ENCODE data around the gene PSMG3.

The PSMG3 gene

GRCh38 chr7:1542841-1543747 is 26.7 kb downstream of the PSMG3 start:
- DNase-seq = no peak

DNA sequence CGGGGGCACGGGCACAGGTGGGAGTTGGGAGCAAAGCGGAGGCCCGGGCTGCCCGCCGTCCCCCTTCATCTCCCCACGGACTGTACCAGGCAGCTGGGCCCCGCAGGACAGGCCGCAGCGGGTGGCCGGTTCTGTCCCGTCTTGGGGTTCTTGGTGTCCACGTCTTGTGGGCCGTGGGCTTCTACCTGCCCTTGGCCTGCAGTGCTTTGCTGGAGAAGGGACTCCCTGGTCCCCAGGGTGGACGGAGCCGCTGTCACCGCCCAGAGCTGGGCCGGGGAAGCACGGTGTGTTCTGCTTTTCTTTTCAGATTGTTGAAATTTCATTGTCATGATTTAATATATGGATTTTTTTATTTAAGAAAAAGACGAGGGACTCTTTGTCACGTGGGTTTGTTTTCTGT is 27.5 kb downstream of the PSMG3 start:
- DNase-seq = no peak

DNA sequence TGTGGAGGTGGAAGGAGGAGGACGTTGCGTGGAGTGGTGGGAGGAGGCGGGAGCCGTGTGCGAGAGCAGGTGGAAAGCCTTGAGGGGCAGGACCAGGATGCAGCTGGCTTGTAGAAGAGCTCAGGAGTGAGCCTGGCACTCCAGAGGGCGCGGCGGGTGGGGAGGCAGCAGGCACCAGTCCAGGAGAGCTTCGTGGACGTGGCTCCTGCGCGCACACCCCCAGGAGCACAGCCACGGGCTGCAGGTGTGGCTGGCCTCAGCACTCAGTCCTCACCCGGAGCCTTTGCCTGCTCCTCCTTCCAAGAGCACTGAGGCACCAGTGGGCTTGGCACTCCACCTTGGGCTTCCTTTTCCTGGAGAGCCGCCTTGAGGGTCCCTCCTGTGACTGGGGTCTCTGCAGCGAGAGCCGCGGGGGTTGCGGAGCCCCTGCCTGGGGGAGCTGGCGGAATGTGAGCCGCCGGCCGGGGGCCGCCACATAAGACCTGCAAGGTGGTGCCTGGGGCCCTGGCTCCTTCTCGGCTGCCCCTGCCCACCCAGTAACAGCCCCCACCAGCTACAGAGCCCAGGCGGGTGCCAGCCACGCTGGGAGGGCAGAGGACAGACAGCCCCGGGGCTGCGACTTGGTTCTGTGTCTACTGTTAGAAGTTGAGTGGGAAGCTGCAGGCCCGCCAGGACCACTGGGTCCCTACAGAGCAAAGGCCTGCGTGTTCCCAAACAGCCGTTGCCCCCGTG is 28.2 kb downstream of the PSMG3 start:
- DNase-seq = no peak

DNA sequence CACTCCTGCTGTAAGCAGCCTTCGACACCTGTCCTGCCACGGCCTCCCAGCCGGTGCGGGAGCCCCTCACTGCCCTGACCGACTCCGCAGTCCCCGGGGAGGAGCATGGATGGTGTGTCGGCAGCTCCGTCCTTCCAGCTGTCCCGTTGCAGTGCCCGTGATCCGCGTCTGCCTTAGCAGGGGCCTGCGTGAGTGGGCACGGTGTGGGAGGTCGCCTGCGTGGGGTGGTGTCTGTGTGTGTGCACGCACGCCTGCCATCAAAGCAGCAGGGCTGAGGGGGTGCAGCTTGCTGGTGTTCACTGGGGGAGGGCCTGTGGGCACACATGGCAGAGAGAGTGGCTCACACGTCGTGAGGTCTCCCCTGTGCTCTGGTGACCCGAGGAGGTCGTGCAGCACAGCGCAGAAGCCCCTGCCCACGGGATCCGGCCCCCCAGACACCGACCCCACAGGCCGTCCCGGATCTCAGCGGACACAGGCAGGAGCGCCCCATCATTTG is 29.0 kb downstream of the PSMG3 start:
- DNase-seq = no peak

DNA sequence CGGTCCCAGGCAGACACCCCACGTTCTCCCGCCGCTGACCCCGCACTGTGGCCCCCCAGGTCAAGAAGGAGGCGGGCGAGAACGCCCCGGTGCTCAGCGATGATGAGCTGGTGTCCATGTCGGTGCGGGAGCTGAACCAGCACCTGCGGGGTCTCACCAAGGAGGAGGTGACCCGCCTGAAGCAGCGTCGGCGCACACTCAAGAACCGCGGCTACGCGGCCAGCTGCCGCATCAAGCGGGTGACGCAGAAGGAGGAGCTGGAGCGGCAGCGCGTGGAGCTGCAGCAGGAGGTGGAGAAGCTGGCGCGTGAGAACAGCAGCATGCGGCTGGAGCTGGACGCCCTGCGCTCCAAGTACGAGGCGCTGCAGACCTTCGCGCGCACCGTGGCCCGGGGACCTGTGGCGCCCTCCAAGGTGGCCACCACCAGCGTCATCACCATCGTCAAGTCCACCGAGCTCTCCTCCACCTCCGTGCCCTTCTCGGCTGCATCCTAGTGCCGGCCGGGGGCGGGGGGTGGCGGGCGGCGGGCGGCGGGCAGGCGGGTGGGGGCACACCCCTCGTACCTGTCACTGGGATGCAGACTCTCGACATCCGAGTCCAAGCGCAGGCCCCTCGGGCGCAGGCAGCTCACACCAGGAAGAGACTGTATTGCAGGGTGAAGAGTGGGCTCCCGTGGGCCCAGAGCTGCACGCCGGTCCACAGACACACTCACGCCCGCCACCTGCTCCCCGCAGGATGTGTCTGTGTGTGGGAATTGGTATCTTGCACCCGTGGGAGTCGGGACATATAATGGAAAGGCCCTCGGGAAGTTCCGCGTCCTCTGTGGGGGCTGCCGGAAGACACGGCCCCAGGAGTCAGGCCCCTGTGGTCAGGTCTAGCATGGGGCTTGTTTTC is 29.7 kb downstream of the PSMG3 start:
- DNase-seq = no peak

DNA sequence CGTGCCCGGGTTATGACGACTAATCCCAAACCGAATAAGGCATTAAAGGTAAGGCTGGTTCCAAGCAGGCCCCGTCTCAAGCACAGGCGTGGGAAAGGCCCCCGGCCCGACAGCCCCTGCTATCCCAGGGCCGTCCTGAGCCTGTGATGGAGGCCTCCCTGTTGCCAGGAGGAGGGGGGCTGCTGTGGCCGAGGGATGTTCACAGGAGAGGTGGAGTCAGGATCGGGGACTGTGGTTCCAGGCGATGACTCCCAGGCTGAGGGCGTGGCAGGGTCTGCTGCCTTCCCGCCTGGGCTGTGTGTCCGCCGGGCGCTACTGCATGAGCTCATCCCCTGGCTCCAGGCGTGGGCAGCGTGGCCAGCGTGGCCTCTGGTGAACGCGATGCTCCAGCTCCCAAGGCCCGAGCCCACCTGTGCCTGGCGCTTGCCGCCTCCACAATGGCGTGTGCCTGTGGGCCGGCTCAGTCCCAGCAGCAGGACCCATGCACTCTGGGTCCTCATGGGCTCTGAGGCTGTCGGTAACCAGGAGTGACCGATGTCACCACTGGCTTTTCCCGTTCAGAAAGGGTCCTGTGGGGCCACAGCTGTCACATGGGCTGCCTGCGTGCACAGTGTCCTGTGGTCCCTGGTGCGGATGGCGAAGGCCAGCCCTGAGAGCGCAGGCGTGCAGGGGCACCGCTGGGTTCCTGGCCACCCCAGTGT is 30.5 kb downstream of the PSMG3 start:
- DNase-seq = peak; percentile 49

- DNase-seq = no peak
These were observed 31.2 kb downstream of the PSMG3 start for GRCh38 chr7:1538544-1539180.

DNA sequence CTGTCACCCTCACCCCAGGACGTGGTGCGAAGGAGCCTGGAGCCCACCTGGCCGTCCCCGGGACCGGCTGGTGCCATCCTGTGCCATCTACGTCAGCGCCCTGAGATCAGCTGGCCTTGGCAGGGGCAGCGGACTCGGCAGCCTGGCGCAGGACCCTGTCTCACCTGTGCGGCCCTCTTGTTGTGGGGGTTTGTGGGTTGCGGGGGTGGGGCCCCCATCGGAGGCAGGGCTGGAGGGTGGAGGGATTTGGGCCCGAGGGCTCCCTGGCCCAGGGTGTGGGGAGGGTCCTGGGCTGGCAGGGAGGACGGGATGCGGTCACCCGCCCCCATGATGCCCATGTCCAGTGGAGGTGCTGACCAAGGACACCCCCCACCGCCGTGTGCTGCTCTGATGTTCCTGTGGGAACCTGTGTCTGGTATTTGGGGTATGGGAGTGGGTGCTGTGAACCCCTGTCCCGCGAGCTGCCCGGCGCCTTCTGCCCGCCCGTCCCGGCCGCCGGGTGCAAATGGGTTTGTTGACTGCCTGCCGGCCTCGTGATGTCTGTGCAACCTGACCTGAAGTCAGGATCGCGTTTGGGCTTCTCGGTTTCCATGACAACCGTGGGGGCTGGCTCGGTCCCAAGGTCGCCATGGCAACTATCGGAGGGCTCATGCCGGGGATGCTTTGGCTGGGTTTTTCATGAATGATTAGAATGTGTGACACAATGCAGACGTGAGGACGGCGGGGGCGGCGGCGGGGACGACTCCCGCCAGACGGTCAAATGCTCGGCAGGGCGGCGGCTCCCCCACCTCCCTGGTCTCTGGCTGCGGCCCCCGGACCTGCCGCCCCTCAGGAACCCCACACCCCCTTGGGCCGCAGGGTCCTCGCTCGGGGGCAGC is 32.1 kb downstream of the PSMG3 start:
- DNase-seq = peak; percentile 97

GRCh38 chr7:1536743-1537534 is 32.9 kb downstream of the PSMG3 start:
- DNase-seq = peak; percentile 99

GRCh38 chr7:1536455-1536742 is 33.4 kb downstream of the PSMG3 start:
- no peak for DNase-seq

DNA sequence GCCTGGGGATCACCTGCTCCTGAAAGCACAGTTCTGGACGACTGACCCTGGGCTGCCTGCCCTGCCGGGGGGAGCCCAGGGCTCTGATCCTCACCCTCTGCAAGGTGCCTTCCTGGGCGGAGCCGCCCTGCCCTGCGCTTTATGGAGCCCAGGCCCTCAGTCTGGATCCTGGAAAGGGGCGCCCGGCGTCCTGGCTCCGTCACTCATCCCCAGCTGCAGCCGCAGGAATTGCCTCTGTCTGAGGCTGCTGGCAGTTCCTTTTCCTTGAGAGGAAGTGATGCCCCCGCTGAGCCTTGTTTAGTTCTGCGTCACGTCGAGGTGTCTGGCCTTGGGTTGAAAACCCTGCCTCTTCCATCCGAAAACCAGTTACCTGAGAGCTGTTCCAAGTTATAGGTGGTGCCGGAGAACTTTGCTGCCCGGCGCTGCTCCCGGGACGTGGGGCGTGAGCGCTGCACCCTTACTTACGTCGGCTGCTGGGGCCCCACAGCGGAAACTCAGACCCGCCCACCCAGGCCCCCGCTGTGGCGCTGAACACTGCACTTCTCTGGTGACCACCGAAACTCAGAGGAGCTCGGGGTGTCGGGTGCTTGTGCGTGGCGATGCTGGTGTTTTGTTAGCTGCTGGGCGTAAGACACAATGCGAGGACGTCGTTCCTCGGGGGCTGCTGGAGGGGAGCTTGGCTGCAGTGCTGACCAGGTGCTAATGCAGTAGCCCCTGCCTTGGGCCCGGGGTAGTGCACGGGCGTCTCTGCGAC is 34.0 kb downstream of the PSMG3 start:
- no peak for DNase-seq

- no peak for DNase-seq
These were observed 34.8 kb downstream of the PSMG3 start for GRCh38 chr7:1535100-1535458.

- no peak for DNase-seq
These were observed 35.3 kb downstream of the PSMG3 start for GRCh38 chr7:1534330-1535099.

- DNase-seq = peak; percentile 96
These were observed 36.1 kb downstream of the PSMG3 start for GRCh38 chr7:1533547-1534329.

GRCh38 chr7:1533255-1533546 is 36.6 kb downstream of the PSMG3 start:
- no peak for DNase-seq

- peak; percentile 94 for DNase-seq
These were observed 37.2 kb downstream of the PSMG3 start for GRCh38 chr7:1532456-1533254.

DNA sequence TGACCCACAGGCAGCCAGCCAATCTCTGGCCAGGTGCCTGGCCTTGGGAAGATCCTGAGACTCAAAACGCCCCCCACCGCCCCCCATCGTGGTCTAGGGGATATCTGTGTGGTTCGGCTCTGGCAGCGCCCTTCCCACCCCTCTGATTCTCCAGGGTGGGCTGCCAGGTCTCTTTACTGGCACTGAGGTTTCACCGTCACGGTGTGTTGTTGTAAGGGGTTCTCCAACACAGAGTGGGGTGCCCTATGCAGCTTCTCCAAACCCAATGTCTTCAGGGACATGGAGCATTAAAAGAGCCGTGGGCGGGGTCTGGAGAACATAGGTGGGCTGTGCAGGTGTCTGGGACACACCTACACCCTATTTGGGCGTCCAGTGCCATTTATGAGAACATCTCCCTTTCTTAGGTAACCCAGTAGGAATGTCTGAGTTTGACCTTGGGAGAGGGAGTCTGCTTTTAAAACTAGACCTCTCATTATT is 37.8 kb downstream of the PSMG3 start:
- DNase-seq = no peak
